Activated naive CD8-positive, alpha-beta T cell treated with anti-CD3 and anti-CD28 coated beads, Interleukin-2, amount 50 U/mL, for 16 hours (primary cell): ENCODE data around the gene ZNF624.

Experiments
- DNase-seq: peaks from one replicate; pipeline ENCODE4 v3.0.0-alpha.2; 2020; ENCODE audit warnings: low read depth, low spot score

ZNF624 gene

DNA sequence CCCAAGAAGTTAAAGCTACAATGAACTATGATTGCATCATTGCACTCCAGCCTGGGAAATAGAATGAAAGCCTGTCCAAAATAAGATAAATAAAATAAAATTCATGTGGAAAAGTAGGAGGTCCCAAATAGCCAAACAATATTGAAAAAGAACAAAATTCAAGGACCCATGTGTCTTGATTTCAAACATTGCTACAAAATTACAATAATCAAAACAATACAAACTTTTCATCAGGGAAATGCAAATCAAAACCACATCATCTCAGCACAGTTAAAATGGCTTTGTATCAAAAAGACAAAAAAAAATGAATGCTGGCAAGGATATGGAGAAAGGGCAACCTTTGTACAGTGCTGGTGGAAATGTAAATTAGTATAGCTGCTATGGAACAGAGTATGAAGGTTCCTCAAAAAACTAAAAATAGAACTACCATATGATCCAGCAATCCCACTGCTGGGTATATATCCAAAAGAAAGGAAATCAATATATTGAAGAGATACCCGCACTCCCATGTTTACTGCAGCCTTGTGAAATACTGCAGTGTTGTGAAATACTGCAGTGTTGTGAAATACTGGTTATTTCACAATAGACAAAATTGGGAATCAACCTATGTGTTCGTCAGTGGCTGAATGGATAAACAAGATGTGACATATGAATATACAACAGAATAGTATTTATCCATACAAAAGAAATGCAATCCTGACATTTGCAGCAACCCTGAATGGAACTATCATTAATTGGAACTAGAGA, 60.1 kb downstream of the ZNF624 start:
- DNase-seq = no peak

DNA sequence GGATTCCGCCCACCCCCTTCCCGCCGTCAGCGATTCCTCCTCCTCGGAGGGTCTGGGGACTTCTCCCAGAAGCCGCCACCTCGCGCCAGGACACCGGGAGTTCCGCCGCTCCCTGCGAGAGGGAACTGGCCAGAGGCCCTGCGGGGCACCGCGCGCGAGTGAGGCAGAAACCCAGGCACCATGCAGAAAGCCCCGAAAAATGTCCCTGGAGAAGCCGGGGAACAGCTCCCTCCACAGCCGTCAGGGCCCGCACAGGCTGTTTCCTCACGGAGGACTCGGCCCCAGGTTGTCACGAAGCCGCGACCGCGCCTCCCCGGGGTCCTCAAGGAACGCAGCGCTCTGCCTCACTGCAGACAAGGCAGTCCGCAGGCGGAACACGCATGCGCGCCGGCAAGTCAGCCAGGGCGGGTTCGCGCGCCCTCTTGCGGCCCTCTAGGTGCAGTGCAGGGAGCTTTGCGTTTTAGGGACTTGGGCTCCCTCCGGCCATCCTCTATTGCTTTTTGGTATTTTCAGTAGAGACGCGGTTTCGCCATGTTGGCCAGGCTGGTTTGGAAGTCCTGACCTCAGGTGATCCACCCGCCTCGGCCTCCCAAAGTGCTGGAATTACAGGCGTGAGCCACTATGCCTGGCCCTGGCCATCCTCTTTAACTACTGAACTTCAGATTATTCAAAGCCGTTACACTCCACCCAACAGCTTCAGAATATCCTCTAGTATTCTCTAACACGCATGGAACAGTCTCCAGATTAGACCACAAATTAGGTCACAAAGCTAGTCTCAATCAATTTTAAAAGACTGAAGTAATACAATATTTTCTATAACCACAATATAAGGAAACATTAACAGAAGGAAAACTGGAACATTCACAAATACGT, 64.3 kb downstream of the ZNF624 start:
- DNase-seq = peak; percentile 79

DNA sequence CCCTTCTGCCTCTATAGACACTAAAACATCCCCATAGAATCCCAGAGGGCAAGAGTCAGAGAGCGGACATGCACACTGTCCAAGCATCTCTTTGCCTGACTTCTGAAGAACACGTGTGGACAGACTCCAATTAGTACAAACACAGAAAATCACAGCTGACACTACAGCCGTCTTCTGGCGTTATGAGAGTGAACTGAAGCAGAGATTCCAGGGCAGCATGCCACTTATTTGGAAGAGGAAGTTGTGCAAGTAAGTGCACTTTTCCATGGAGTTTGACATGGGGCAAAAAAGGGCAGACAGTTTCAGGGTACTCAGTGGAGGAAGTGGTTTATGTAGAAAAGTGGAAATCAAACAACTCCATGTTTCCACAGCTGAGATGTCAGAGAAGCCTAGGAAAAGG, 67.9 kb downstream of the ZNF624 start:
- no peak for DNase-seq

DNA sequence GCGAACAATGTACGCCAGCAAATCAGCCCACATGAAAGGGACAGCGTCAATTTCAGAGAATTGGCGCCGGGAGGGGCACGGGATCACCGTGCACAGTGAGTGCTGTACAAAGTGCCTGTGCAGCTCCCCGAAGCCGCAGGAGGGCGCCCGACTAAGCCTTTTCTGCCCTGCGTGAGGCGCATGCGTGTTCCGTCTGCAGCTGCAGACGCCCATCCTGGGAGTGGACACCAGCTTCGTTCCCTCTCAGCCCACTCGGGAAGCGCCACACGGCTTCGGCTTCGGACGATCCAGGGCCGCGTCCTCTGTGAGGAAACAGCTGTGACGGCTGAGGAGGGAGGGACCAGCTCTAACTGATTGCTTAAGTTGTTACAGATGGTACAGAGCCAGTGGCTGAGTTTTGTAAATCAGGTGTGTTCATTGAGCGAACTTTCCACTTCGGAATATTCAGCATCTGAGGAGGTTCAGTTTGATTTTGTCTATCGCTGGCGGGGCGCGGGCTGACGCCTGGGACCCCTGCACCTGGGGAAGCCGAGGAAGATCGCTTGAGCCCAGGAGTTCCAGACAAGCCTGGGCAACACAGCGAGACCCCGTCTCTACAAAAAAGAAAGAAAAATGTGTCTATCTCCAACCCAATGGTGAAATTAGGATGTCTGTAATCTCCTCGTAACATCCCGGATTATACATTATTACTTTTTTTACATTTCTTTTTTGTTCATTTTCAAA, 69.2 kb downstream of the ZNF624 start:
- DNase-seq = peak; percentile 83

DNA sequence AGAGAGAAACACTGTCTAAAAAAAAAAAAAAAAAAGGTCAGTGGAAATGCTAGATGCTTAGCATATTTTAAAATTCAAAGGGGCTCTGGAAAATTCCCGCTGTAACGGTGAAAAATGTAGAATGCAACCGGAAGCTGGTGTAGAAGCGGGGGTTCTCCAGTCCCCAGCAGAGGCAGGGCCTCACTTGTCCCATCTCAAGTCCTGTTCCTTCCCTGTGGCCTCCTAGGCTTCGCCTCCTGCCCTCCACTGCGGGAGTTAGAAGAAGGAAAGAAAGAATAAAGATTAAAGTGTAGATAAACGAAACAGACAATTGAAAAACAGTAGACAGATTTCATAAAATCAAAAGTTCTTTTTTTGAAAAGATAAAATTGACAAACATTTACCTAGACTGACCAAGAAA, 69.9 kb downstream of the ZNF624 start:
- no peak for DNase-seq

DNA sequence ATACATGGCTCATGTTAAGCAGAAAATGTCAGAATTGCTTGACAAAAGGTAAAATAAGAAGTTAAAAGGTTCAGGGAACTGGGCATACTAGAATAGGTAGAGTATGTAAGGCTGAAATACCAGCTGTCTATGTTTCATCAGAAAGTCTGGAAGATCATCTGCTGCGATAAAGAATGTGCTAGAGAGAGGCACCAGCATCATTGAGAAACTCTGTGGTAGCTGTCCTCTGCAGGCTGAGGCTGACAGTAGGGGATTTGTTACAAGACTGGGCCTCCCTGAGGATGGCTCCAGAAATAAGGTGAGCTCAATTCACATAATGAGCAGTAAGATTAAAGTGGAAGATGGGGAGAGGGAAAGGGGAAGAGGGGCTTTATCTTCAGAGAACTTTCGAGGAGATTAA, 80.2 kb downstream of the ZNF624 start:
- no peak for DNase-seq
